HUES48 (cell line): ENCODE results near the gene THEM5.
"Not testable (repeated sequence)": the region's sequence is repeated elsewhere in the genome, so short reads cannot be mapped to it uniquely, and the experiment has no call there.

Source experiments
- H3K27ac ChIP-seq: one replicate; pipeline ENCODE4 v1.7.0; 2013; ENCODE audit warnings: low read depth, low read length, inconsistent platforms
- H3K27me3 ChIP-seq: 2 replicates; pipeline ENCODE4 v1.6.1; 2013; ENCODE audit warnings: mild to moderate bottlenecking, low read length; ENCODE audit not compliant: control insufficient read depth, insufficient read depth
- H3K36me3 ChIP-seq: 2 replicates; pipeline ENCODE4 v1.6.1; 2013; ENCODE audit warnings: low read length; ENCODE audit not compliant: control insufficient read depth, insufficient read depth
- H3K4me1 ChIP-seq: 2 replicates; pipeline ENCODE4 v1.6.1; 2013; ENCODE audit warnings: mild to moderate bottlenecking, low read length; ENCODE audit not compliant: control insufficient read depth, insufficient read depth
- H3K4me3 ChIP-seq: 2 replicates; pipeline ENCODE4 v1.5.1; 2013; ENCODE audit warnings: mild to moderate bottlenecking, low read depth, low read length
- H3K9ac ChIP-seq: 2 replicates; pipeline ENCODE4 v1.6.1; 2013; ENCODE audit warnings: mild to moderate bottlenecking, low read depth, low read length, moderate library complexity
- H3K9me3 ChIP-seq: 2 replicates; pipeline ENCODE4 v1.6.1; 2013; ENCODE audit warnings: low read length; ENCODE audit not compliant: control insufficient read depth, insufficient read depth

The THEM5 gene

GRCh38 chr1:151885479-151885878, 32.0 kb upstream of the THEM5 start:
- Histone ChIP-seq H3K36me3 (0 out of 2 replicates have a peak, but pooled peaks cover 5% of the 10 kb centered on the region), H3K27ac (no peak overlapping the region), H3K27me3 (no peaks in the 10 kb centered on the region), H3K4me3 (no peak overlapping the region), H3K4me1 (no peaks in the 10 kb centered on the region), H3K9me3 (0 out of 2 replicates have a peak, but pooled peaks cover 2% of the 10 kb centered on the region), H3K9ac (no peak overlapping the region)

GRCh38 chr1:151884879-151885278, 31.4 kb upstream of the THEM5 start:
- H3K4me1 ChIP-seq, H3K9me3 ChIP-seq, H3K9ac ChIP-seq, H3K27ac ChIP-seq, H3K27me3 ChIP-seq, H3K4me3 ChIP-seq, H3K36me3 ChIP-seq: not testable (repeated sequence)

- H3K36me3 ChIP-seq, H3K4me3 ChIP-seq, H3K9me3 ChIP-seq, H3K27me3 ChIP-seq, H3K9ac ChIP-seq, H3K27ac ChIP-seq, H3K4me1 ChIP-seq: not testable (repeated sequence)
Measured at GRCh38 chr1:151884445-151884844, 30.9 kb upstream of the THEM5 start.

GRCh38 chr1:151883898-151884297, 30.4 kb upstream of the THEM5 start:
- not testable (repeated sequence) for H3K36me3 ChIP-seq, H3K27ac ChIP-seq, H3K27me3 ChIP-seq, H3K9me3 ChIP-seq, H3K4me1 ChIP-seq, H3K9ac ChIP-seq, H3K4me3 ChIP-seq

- H3K9ac ChIP-seq, H3K36me3 ChIP-seq, H3K27ac ChIP-seq: not testable (repeated sequence)
Measured at GRCh38 chr1:151882918-151883317, 29.4 kb upstream of the THEM5 start.

GRCh38 chr1:151882466-151882865, 29.0 kb upstream of the THEM5 start:
- Histone ChIP-seq H3K9me3 (0 out of 2 replicates have a peak, but pooled peaks cover 2% of the 10 kb centered on the region), H3K4me3 (no peak overlapping the region), H3K36me3 (no peaks in the 10 kb centered on the region), H3K27me3 (no peaks in the 10 kb centered on the region), H3K9ac (no peak overlapping the region), H3K27ac (no peak overlapping the region), H3K4me1 (no peaks in the 10 kb centered on the region)

More at GRCh38 chr1:151882918-151883317, 29.4 kb upstream of the THEM5 start:
- not testable (repeated sequence) for H3K4me1 ChIP-seq, H3K27me3 ChIP-seq, H3K4me3 ChIP-seq, H3K9me3 ChIP-seq

GRCh38 chr1:151881479-151881878, 28.0 kb upstream of the THEM5 start:
- no peak overlapping the region for H3K9ac ChIP-seq
- H3K4me3 ChIP-seq = no peak overlapping the region
- H3K36me3 ChIP-seq = no peaks in the 10 kb centered on the region
- no peaks in the 10 kb centered on the region for H3K4me1 ChIP-seq
- H3K27me3 ChIP-seq = no peaks in the 10 kb centered on the region
- H3K9me3 ChIP-seq = no peaks in the 10 kb centered on the region
- no peak overlapping the region for H3K27ac ChIP-seq

GRCh38 chr1:151875419-151876097, 22.0 kb upstream of the THEM5 start:
- Histone ChIP-seq H3K27ac (no peak overlapping the region), H3K9me3 (no peaks in the 10 kb centered on the region), H3K4me1 (0 out of 2 replicates have a peak, but pooled peaks cover 7% of the 10 kb centered on the region), H3K4me3 (no peak overlapping the region), H3K27me3 (no peaks in the 10 kb centered on the region), H3K9ac (no peak overlapping the region), H3K36me3 (no peaks in the 10 kb centered on the region)

- not testable (repeated sequence) for H3K4me3 ChIP-seq, H3K36me3 ChIP-seq
Measured at GRCh38 chr1:151872776-151873175, 19.3 kb upstream of the THEM5 start.

GRCh38 chr1:151871284-151872030, 17.9 kb upstream of the THEM5 start:
- no peaks in the 10 kb centered on the region for H3K36me3 ChIP-seq
- no peaks in the 10 kb centered on the region; the same call in 1 of the 2 replicates for H3K27me3 ChIP-seq
- no peak overlapping the region for H3K27ac ChIP-seq
- no peak overlapping the region for H3K4me3 ChIP-seq
- H3K9me3 ChIP-seq = no peaks in the 10 kb centered on the region
- no peak overlapping the region for H3K9ac ChIP-seq
- 0 out of 2 replicates have a peak, but pooled peaks cover 7% of the 10 kb centered on the region for H3K4me1 ChIP-seq

More at GRCh38 chr1:151872776-151873175, 19.3 kb upstream of the THEM5 start:
- H3K9ac ChIP-seq, H3K4me1 ChIP-seq, H3K9me3 ChIP-seq, H3K27me3 ChIP-seq: not testable (repeated sequence)
- H3K27ac ChIP-seq = peak overlapping the region; percentile 45

GRCh38 chr1:151868486-151868885, 15.0 kb upstream of the THEM5 start:
- no peaks in the 10 kb centered on the region for H3K36me3 ChIP-seq
- peaks cover 16% of the 10 kb centered on the region for H3K27me3 ChIP-seq
- no peak overlapping the region for H3K27ac ChIP-seq
- no peaks in the 10 kb centered on the region for H3K9me3 ChIP-seq
- H3K9ac ChIP-seq = no peak overlapping the region
- 0 out of 2 replicates have a peak, but pooled peaks cover 7% of the 10 kb centered on the region for H3K4me1 ChIP-seq
- no peak overlapping the region for H3K4me3 ChIP-seq
